Esophagus muscularis mucosa (tissue), 4 donors: ENCODE results near the gene EGLN3.

ENCODE experiments used
- CTCF ChIP-seq, 3 experiments: fragments of 200-600 bp in 2 of 3; fragments of 450-650 bp in 1 of 3; sonication (generic) in 2 of 3; IDR thresholded peaks; one replicate each; pipeline ENCODE4 v1.5.1; 2017 to 2019; ENCODE audit warnings: antibody characterized with exemption in 3 of 3, mild to moderate bottlenecking in 2 of 3, moderate library complexity in 1 of 3
- EP300 ChIP-seq: sonication (generic); formaldehyde crosslinking; IDR thresholded peaks from one replicate; pipeline ENCODE4 v1.6.1; 2017; ENCODE audit warnings: antibody characterized with exemption
- POLR2A ChIP-seq: fragments of 450-650 bp; IDR thresholded peaks from one replicate; pipeline ENCODE4 v1.6.1; 2017; ENCODE audit warnings: antibody characterized with exemption, moderate library complexity, mild to moderate bottlenecking, low read depth
- POLR2AphosphoS5 ChIP-seq, 2 donors: sonication (generic); formaldehyde crosslinking; IDR thresholded peaks; one replicate each; pipeline ENCODE4 v1.6.1; 2017; ENCODE audit warnings: antibody characterized with exemption in 2 of 2

- TF ChIP-seq CTCF (IDR thresholded peaks at IDR 0.05) (no peak), POLR2A (no peak), EP300 (no peak), POLR2AphosphoS5 (IDR thresholded peaks at IDR 0.05) (no peak)
Observed at GRCh38 chr14:33897878-33898535, 52.9 kb downstream of the EGLN3 start.
